NK-92 (cell line): ENCODE data around the gene EXOC3.
"Not testable (repeated sequence)": the region's sequence is repeated elsewhere in the genome, so short reads cannot be mapped to it uniquely, and the experiment has no call there.

Experiments used
- DNase-seq: peaks from one replicate; lab custom pipeline; 2025; ENCODE audit not compliant: unreplicated experiment; lab: John Stamatoyannopoulos, UW

EXOC3 gene

DNA sequence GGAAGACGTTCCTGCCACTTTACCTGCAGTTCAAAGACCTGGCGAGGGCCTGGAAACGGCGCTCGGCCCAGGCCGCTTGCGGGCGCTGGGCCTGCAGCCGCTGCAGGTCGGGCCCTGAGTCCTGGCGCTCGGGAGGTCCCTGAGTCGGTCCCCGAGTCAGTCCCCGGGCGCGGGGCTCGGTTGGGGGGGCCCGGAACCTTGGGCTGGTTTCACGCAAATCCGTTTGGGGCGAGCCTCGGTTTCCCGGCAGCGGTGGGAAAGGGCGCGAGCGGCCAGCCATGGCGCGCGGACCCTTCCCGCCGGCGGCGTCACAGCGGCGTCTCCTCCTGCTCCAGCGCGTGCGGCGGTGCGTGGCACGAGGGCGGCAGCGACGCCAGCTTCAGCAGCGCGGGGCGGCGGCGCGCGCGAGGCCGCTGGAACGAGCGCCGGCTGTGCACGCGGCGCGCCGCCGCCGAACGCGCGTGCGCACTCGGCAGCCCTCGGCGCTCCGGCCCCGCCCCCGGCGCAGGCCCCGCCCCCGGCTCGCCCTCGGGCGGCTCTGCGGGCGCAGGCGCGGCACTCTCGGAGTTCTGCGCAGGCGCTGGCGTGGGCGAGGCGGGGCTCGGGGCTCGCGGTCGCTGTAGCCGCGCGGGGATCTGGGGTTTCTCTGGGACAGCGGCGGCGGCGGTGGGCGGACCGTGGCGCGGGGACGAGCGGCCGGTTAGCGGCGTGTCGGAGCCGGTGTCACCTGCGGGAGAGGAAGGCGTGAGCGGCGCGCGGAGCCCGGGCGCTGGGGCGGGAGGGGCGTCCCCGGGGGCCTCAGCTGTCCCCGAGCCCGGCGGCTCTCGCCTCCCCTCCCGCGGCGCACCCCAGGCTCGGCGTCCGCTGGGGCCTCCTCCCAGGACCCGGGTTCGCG, 29.9 kb downstream of the EXOC3 start:
- no peak for DNase-seq

GRCh38 chr5:473551-474192, 30.7 kb downstream of the EXOC3 start:
- DNase-seq: no peak

GRCh38 chr5:474232-474839, 31.4 kb downstream of the EXOC3 start:
- DNase-seq: not testable (repeated sequence)

DNA sequence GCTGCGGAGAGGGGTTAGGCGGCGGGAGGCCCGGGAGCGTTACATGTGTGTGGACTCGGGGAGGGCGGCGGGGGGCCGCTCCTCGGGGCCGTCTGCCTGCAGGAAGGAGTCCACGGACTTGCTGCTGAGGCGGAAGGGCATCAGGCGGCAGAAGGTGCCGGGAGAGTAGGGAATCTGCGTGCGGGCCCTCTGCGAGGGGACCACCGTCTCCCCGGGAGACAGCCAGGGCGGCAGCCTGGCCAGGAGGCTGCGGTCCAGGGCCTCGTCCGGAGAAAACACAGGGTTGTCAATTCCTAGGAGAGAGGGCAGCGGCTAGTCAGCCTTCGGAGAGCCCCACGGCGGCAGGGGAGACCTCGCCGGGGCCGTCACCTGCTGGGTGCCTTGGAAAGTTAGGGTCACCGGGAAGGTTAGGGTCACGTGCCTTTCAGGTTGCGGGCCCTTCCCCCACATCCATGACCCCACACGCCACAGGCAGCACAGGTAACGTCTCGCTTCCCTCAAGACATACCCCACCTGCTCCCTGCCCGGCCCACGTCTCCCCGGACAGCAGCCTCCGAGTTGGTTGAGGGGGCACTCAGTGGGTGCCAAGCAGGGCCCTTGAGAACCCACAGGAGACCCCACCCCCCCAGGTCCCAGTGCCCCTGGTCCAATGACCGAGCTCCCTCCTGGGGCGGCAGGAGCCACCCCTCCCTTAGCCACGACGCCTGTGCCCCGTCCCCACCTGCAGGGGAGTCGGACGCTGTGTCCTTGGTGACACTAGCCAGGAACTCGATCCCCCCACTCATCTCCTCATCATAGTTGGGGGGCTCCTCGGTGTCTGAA, 32.1 kb downstream of the EXOC3 start:
- no peak for DNase-seq

GRCh38 chr5:475704-476101, 32.7 kb downstream of the EXOC3 start:
- DNase-seq: no peak

GRCh38 chr5:476102-476813, 33.3 kb downstream of the EXOC3 start:
- DNase-seq: no peak

DNA sequence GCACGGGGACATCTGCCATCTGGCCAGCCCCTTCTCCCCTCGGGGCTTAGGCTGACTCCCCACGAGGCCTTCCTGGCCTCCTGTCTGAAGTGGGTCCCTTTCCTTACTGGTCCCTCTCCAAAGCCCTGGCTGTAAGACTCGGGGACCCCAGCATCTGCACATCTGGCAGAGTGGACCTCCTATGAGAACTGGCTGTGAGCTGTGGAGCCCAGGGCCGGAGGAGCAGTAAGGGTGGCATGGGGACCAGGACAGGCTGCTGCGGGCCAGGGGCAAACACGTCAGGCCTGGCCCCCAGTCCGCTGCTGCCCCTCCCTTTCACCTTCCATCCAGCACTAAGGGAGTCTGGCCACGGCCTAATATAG, 33.8 kb downstream of the EXOC3 start:
- no peak for DNase-seq

- DNase-seq: no peak
Observed at GRCh38 chr5:477247-477646, 34.3 kb downstream of the EXOC3 start.

DNA sequence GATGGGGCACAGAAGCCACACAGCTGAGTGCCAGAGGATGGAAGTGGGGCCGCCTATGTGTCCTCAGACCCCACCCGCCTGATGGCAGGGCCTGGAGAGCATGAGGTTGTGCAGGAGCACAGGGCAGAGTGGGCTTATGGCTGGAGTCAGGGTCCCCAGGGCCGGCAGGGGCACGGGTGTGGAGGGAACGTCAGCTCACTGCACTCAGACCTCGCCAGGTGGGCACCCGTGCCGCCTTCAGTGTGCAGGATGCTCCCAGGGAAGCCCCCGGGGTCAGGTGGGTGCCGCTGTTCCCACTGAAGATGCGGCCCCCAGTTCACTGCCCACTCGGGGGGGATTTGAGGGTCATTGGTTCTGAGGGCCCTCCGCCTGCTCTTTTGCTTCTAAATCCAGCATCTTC, 34.9 kb downstream of the EXOC3 start:
- DNase-seq: no peak

GRCh38 chr5:478369-478981, 35.5 kb downstream of the EXOC3 start:
- no peak for DNase-seq

- no peak for DNase-seq
Observed at GRCh38 chr5:478982-479535, 36.1 kb downstream of the EXOC3 start.

DNA sequence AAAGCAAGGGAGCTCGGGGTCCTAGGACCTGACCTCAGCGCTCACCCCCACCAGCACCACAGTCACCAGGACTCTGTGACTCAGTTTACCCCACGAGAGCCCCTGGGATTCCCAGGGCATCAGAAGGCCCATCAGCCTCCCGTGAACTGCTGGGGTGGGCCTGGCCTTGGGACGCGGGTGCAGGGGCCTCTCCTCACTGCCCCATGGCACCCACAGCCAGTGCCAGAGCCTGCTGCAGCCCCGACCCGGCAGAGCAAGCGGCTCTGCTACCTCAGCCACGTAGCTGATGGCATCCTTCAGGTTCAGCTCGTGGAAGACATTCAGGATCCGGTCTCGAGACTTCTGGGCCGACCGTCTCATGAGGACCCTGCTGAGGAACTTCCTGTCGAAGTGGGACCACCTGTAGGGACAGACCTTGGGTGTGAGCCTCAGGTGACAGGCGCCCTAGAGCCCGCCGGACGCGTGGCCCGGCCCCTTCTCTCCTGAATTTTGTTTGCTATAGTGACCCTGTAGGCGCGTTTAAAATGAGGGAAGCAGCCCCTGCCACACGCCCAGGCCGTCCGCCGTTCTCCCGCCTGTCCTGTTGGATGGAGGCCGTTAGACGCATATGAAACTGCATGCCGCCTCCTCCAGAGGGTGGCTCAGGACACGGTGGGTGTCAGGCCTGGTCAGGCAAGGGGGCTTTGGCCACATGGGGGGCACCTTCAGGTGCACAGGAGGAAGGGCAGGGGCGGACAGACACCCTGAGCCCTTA, 36.8 kb downstream of the EXOC3 start:
- DNase-seq: no peak

DNA sequence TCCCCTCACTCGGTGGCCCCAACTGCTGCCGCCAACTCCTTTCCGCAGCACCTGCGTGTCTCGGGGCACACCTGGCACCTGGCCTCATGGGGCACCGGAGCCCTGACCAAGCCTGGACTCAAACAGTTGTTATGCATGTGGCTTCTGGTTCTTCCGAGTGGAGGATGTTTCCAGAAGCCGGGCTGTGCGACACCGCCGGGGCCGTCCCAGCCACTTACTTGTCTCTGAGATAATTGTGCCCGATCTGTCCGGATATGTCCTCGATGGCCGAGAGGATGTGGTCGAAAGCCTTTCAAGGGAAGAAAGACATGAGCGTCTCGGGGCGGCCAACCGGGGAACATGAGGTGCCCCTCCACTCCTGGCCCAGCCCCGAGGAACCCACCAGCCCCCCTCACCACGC, 38.4 kb downstream of the EXOC3 start:
- no peak for DNase-seq

DNA sequence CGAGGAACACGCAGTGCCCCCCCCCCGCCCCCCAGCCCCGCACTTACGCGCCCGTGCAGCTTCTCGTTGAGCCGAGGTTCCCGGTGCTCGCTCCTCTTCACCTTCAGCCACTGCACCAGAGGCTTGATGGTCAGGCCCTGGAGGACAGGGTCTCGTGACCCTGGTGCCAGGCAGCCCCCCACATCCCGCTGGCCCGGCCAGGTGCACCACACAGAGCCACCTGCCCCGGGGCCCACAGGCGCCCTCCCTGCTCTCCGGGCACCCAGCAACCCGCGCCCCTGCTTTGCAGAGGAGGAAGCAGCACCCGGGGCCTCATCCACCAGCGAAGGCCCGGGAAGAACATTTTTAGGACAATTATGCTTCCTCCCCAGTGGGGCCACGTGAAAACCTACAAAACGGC, 39.0 kb downstream of the EXOC3 start:
- no peak for DNase-seq

- DNase-seq: no peak
Observed at GRCh38 chr5:482506-482905, 39.5 kb downstream of the EXOC3 start.

- DNase-seq: no peak
Observed at GRCh38 chr5:483011-483410, 40.0 kb downstream of the EXOC3 start.

DNA sequence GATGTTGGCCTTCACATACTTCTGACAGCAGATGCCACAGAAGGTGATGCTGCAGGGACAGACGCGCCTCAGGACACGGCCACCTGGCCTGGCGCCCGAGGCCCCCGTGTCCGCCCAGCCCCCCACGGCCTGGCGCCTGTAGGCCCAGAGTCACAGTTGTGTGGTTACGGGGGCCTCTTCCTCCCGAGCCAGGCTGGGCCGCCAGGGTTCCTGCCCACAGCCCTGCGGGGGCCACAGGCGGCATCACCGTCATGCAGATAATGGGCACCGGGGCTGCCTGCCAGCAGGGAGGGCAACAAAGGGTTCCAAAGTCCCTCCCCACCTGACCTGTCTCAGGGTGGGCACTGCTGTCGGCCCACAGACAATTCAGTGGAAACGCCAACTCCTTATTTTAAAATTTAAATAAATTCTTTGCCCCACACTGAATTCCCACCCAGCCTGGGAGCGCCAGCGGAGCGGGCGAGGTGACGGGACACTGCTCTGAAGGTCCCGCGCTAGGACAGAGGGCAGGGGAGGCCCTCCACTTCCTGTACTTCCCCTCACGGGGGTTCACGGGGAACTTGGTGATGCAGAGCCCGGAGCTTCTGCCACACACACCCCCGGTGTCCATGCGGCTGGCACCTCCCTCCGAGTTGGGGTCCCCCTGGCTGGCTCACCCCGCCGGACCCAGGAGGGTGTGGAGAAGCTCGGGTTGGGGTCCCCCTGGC, 40.6 kb downstream of the EXOC3 start:
- no peak for DNase-seq

GRCh38 chr5:484556-484955, 41.6 kb downstream of the EXOC3 start:
- no peak for DNase-seq
